Jurkat, Clone E6-1 (cell line): ENCODE results near the gene ZNF837. TPM values are rescaled to one million over a fixed set of nuclear protein-coding genes. Genes with fewer than 3 reads are reported as not detected.
"Not testable (repeated sequence)": the region's sequence is repeated elsewhere in the genome, so short reads cannot be mapped to it uniquely, and the experiment has no call there.

Source experiments
- DNase-seq: peaks from one replicate; pipeline ENCODE4 v3.0.0-alpha.2; 2011; ENCODE audit warnings: low read depth, low spot score
- H3K4me3 ChIP-seq: 2 replicates; pipeline ENCODE4 v1.5.1; 2011; ENCODE audit warnings: mild to moderate bottlenecking, low read length, control low read depth, moderate library complexity
- polyA plus RNA-seq: library from polyadenylated mRNA; unstranded; fragments of >200 nt; gene quantifications from one replicate; pipeline ENCODE4 v1.2.1, GENCODE V29; 2012; ENCODE audit warnings: missing spikeins; ENCODE audit not compliant: insufficient read length, insufficient read depth

ZNF837 gene
- 3.8 TPM for polyA plus RNA-seq

DNA sequence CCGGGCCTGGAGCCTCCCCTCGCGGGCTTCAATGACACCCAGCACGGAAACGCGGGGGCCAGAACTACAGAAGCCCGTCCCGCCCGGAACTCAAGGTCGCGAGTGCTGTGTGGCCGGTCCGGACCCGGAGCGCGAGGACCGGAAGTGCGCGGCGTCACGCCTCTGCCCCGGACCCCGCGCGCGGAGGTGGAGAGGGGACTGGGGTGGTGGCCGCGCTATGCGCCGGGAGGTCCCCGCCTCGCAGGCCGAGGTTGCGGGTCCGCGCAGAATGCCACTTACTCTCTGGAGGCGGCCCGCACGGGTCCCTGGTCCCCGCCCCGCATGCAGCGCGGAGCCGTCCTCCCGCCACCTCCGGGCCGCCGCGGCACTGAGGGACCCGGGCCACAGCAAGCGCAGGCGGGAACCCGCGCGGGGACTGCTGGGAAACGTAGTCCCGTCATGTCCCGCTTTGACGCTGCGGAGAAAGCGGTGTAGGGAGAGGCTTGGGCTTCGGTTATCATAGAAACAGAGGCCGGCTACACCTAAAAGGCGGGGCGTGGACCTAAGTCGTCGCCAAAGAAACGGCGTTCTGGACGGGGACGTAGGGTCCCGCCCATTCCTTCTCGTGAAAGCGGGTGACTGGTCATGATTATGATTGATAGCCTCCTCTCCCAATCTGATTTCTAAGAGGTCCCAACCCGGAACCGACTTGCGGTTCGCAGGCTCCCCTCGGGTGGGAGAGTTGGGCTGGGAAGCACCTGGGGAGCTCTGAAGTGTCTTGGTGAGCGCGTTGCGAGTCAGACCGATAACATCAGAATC is at the start of gene ZNF837:
ZNF837 (minus strand) TSS at position 369 of the 798 bp plus-strand sequence. CDS start 11,698 bp downstream, outside the sequence.
- H3K4me3 ChIP-seq = peak within 1 kb of the TSS; percentile 86
- DNase-seq = peak; percentile 100

DNA sequence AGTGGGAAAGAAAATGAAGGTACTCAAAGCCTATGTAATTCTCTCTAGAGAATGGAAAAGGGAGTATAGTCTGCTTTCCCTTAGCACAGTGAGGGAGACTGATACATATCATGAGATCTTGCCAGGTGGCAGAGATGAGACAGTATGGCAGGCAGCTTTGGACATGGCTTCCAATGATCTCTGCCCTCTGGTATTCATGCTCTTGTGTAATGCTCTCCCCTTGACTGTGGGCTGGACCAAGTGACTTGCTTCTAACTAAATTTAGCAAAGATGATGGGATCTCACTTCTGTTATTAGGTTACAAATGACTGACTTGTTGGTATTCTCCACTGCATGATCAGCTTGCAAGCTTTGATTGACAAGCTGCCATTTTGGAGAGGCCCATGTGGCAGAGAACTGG is 48.9 kb upstream of the ZNF837 start:
- H3K4me3 ChIP-seq = no peak overlapping the region
- DNase-seq = no peak

DNA sequence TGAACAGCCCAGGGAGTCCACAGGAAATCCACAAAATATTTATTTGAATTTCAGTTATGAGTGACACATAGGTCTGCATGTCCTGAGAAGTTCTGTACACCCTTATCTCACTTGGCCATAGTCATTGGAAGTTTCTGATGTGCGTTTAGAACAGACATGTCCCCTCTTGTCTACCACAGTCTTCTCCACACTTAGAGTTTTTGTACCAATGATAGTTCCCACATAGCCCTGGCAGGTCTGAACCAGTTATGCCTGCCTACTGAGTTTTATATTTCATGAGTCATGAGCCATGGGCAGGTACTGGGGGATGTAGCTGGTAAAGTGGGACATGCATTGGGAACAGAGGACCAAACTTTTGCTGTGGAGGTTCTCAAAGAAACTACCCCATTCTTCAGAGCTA is 47.8 kb upstream of the ZNF837 start:
- no peak for DNase-seq
- no peak overlapping the region for H3K4me3 ChIP-seq

- H3K4me3 ChIP-seq = no peak overlapping the region
- DNase-seq = peak; percentile 99
Measured at GRCh38 chr19:58417071-58417470, 36.2 kb upstream of the ZNF837 start.

GRCh38 chr19:58416604-58417003 is 35.8 kb upstream of the ZNF837 start:
- H3K4me3 ChIP-seq = no peak overlapping the region
- no peak for DNase-seq

DNA sequence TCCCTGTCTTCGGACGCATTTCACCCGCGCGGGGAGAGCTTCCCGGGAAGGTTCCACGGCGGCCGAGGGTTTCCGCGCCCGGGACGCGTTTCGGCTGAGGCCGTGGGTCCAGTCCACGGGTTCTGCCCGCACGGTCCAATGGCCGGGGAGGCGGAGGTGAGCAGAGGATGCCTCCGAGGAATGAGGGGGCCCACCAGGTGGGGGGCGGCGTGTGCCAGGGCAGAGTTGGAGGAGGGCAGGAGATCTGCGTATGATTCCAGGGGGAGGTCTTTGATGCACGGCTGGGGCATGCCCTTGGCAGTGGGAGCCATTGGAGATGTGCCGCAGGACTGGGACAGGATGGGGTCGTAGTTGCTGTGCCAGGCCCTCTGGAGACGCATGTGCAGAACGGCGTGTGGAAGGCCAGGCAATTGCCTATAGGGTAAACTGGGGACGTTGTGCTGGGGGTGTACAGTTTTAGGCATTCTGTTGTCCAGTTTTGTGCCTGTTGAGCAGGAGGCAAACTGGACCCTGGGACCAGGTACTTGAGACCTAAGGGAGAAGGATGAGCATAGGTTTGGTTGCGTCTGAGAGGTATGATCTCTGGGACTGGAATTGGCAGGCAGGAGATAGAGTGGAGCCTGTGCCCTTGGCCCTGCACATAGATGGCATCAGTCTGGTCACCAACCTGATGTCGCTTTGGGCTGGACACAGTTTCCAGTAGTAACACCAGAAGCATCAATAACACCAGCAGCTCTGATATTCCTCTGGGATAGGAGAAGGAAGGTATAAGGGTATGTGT is 28.4 kb upstream of the ZNF837 start:
- DNase-seq = no peak
- peak overlapping the region; percentile 92 for H3K4me3 ChIP-seq

GRCh38 chr19:58408152-58409009 is 27.6 kb upstream of the ZNF837 start, which contains the start of gene ZNF584:
ZNF584 (plus strand) TSS chr19:58408649; CDS start chr19:58409148, 499 bp downstream.
- DNase-seq = peak; percentile 94
- peak within 1 kb of the TSS; percentile 92 for H3K4me3 ChIP-seq

DNA sequence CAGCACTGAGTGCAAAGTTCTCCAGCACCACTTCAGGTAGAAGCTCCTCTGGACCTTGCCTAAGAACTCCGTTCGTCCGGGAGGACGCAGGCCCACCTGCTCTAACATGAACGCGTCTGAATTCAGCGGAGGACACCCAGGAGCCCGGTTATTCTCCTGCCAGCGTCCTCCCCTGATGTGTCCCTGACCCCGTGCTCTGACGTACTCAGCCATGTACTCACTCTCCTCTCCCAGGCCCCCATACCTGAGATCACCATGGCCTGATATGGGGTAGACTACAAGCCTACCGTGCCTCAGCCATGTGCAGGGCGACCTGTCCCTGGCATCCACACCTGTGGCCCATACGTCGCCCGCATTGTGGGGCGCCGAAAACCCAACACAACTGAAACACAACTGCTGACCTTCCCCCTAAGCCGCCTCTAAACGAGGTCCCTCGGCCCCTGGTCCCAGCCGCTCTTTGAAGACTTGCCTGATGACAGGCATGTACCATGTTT is 26.9 kb upstream of the ZNF837 start:
- peak overlapping the region; percentile 92 for H3K4me3 ChIP-seq
- DNase-seq = no peak

- peak overlapping the region; percentile 92 for H3K4me3 ChIP-seq
- no peak for DNase-seq
Measured at GRCh38 chr19:58406818-58407657, 26.2 kb upstream of the ZNF837 start.

- DNase-seq, H3K4me3 ChIP-seq: not testable (repeated sequence)
Measured at GRCh38 chr19:58403920-58404478, 23.2 kb upstream of the ZNF837 start.

GRCh38 chr19:58401840-58402421 is 21.1 kb upstream of the ZNF837 start:
- no peak for DNase-seq
- peak overlapping the region; percentile 74 for H3K4me3 ChIP-seq

DNA sequence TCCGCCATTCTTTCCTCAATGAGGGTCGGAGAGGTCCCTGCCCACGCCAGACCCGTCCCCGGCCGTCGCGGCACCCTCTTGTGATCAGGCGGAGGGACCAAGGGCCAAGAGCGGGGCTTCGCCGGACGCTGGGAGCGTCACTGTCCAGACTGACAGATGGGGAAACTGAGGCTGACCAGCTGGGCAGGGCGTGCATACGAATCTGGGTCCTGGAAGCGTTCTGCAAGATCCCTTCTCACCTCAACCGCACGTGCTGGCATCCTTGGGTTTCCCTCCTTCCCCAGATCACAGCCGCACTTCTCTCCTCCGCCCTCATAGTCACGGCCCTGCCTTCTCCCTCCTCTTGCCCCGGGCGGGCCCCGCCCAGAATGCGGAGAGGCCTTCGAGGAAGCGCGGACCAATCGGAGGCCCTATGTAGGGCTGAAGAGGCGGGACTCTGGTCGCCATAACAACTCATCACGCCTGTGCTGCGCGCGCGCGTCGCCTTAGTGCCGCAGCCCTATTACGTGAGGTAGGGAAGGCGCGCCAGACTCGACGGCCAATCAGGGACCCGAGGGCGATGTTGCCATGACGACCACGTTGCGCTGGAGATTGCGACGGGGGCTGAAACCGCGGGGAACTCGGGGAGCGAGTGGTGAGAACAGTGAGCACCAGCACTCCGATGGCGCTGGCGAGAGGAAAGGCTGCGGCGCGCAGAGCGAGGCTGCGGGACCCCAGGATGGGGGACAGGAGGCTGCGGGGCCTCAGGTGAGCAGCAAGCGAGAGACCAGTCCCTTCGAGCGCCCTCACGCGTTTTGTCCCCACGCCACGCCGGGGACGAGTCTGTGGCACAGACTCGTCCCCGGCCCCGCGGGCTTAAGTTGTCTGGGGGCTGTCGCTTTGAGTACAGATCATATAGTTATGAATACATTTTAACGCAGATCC is 20.3 kb upstream of the ZNF837 start:
- DNase-seq = peak; percentile 99

DNA sequence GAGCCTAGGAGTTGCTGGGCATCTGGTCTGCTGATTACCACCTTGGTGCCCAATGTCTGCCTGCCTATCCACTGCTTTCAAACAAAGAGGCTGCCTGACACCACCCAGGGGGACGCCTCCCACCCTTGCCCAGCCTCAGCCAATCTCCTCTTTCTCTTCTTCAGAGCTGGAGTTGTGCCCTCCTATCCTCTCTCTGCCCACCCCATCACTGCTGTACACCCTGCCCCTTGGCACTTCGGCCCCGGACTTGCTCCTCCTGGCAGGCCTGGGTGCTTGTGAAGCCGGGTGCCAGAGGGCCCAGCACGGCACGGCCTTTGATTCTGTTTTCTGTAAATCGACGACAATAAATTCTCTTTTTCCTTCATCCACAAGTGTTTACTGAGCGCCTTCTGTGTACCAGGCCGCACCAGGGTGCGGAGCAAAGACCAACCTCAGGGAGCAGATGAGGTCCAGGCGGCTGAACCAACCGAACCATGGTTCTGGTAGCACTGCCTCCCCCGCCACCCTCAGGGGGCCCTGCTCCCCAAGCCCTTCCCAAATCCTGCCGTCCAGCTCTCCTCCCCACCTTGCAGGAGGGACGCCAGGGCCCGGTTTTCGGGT is 19.6 kb upstream of the ZNF837 start:
- H3K4me3 ChIP-seq = peak overlapping the region; percentile 48
- DNase-seq = no peak

More for the DNA sequence above, 20.3 kb upstream of the ZNF837 start:
- peak overlapping the region; percentile 74 for H3K4me3 ChIP-seq

GRCh38 chr19:58399903-58400302 is 19.1 kb upstream of the ZNF837 start:
- no peak overlapping the region for H3K4me3 ChIP-seq
- DNase-seq = no peak

DNA sequence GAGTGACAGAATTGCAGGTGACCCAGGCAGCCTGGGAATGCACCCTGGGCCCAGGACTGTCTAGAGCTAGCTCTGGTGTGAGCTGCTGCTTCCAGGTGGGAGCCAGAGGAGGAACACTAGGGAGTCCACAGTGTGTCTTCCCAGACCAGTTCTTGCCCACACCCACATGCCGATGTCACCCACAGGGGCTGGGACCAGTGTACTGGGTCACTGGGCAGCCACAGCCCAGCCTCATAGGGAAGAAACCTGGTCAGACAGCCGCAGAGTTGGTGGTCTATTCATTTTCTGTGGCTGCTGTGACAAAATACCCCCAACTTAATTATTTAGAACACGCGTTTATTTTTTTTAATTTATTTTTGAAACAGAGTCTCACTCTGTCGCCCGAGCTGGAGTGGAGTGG is 17.7 kb upstream of the ZNF837 start:
- no peak overlapping the region for H3K4me3 ChIP-seq

DNA sequence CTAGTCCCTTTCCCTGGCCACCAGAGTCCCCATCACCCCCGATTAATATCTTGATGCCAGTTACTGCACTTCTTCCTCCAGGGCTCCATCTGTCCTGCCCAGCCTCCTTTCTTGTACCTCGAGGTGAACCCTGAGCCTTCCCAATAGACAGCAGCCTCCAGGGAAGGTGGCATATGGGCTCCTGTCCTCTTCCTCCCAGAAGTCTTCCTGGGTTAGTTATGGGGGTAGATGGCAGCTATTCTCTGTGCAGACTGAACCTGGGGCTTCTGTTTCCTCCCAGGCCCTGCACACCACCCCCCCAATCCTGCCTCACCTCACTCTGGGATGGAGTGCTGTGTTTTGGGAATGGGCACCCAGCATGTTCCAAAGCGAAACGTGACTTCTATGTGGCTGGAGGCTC is 17.3 kb upstream of the ZNF837 start:
- DNase-seq = no peak
- H3K4me3 ChIP-seq = no peak overlapping the region

More for the DNA sequence above, 17.7 kb upstream of the ZNF837 start:
- DNase-seq = no peak
